ENCODE data around the gene HSD17B14. TPM values are rescaled to one million over a fixed set of nuclear protein-coding genes. Genes with fewer than 3 reads are reported as not detected.

HSD17B14 gene
- total RNA-seq: 6.0 TPM in 2 replicates

DNA sequence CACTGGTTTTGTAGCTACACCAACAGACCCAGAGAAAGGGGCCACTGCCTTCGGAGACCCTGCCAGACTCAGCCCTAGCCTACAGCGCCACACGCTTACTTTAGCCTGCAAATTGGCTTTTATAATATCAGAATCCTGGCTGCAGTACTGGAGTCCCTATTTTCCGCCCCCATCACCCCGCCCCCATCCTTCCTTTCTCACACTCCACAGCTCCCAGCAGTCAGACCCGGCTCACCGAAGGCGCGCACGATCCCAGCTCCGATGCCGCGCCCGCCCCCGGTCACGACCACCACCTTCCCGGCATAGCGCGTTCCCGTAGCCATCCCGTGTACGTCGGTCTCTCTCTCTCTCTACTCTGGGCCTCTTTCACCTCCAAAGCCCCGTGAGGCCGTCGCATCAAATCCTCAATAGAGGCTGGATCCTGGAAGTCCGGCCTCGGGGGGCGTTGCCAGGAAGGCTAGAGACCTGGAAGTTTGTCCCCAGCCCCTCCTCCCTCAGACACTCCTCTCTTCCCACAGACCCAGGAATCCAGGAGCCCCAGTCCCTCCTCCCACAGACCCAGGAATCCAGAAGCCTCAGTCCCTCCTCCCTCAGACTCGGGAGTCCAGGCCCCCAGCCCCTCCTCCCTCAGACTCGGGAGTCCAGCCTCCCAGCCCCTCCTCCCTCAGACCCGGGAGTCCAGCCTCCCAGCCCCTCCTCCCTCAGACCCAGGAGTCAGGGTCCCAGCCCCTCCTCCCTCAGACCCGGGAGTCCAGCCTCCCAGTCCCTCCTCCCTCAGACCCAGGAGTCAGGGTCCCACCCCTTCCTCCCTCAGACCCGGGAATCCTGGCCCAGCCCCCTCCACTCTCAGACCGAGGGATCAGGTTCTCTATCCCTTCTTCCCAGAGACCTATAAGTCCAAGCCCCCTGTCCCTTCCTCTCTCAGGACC lies at the start of gene HSD17B14:
HSD17B14 (minus strand) TSS at position 403 of the 929 bp plus-strand sequence; CDS start at position 323, 80 bp downstream.

DNA sequence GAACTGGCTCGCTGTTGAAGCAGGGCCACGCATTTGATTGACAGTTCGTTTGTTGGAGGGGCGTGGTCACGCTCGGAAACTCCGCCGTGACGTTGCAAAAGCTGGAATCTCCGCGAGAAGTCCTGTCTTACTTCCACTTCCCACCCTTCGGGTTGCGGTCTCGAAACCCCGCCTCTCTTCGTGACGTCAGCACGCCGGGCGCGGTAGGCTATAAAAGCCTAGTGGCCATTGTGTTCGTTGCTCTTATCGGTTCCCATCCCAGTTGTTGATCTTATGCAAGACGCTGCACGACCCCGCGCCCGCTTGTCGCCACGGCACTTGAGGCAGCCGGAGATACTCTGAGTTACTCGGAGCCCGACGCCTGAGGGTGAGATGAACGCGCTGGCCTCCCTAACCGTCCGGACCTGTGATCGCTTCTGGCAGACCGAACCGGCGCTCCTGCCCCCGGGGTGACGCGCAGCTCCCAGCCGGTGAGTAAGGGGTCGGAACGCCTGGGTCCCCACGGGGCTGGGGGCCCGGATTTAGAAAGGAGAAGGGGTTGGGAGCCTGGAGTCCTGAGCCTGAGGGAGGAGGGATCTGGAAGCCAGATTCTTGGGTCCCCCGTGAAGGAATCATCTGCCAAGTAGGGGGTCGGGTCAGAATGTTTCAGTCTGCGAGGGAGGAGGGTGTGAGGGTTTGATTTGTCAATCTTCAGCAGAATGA lies 36.0 kb upstream of the HSD17B14 start, which contains the start of gene PPP1R15A:
PPP1R15A (plus strand) TSS at position 240 of the 702 bp plus-strand sequence. CDS start 813 bp downstream, outside the sequence.

DNA sequence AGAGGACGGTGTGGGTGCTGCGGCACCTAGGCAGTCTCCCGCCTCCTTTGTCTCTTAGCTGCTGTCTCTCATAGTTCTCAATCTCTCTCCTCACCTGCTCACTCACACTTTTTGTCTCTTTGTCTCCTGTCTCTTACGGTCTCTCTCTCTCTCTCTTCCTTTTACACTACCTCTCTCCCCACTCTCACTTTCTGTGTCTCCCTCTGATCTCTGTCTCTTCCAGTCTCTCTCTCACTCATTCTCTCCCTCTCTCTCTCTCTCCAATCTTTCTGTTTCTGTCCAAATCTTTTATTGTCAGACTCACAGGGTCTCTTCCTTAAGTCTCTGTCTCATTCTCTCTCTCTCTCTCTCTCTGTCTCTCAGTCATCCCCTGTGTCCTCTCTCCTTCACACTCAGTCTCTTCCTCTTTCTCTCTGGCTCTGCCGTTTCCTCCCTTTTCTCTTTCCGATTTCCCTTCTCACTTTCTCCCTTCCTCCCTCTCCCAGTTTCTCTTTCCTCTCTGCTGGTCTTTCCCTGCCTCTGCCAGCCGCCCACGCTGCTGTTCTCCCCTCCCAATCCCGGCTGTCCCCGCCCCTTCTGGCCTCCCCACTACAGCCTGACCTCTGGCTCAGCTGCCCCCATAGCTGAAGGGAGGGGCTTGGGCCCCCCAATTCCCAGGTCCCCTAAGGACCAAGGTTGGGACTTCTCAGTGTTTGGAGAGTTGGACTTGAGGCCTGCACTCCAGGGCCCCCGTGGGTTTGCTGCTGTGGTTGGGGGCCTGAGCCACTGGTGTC lies 32.0 kb upstream of the HSD17B14 start, which contains the start of gene PLEKHA4:
PLEKHA4 (minus strand) TSS at position 504 of the 773 bp plus-strand sequence. CDS start 997 bp downstream, outside the sequence.

Other genes with a start within 250 kb of the HSD17B14 start
- gene SPACA4, start 229.7 kb downstream of the HSD17B14 start, total RNA-seq: not detected in 2 replicates
- under 0.01 and 0.33 TPM in 2 replicates for gene FAM83E, start 221.4 kb downstream of the HSD17B14 start, total RNA-seq
- 1,963 and 2,036 TPM in 2 replicates for gene RPL18, start 217.3 kb downstream of the HSD17B14 start, total RNA-seq
- 13.4 and 18.0 TPM in 2 replicates for gene SPHK2, start 217.0 kb downstream of the HSD17B14 start, total RNA-seq
- 11.6 and 14.1 TPM in 2 replicates for gene DBP, start 199.1 kb downstream of the HSD17B14 start, total RNA-seq
- 1.6 and 2.8 TPM in 2 replicates for gene CA11, start 190.3 kb downstream of the HSD17B14 start, total RNA-seq
- gene NTN5, start 163.5 kb downstream of the HSD17B14 start, total RNA-seq: under 0.01 and 0.33 TPM in 2 replicates
- gene FUT2, start 140.5 kb downstream of the HSD17B14 start, total RNA-seq: not detected in 2 replicates
- gene MAMSTR, start 116.8 kb downstream of the HSD17B14 start, total RNA-seq: 1.9 and 3.8 TPM in 2 replicates
- 1.0 and 2.8 TPM in 2 replicates for gene RASIP1, start 95.9 kb downstream of the HSD17B14 start, total RNA-seq
- not detected in 2 replicates for gene IZUMO1, start 89.6 kb downstream of the HSD17B14 start, total RNA-seq
- under 0.01 TPM in 2 replicates for gene FUT1, start 83.8 kb downstream of the HSD17B14 start, total RNA-seq
- gene FGF21, start 81.0 kb downstream of the HSD17B14 start, total RNA-seq: not detected in 2 replicates
- gene BCAT2, start 25.5 kb downstream of the HSD17B14 start, total RNA-seq: 46.4 and 51.6 TPM in 2 replicates
- 33.5 and 35.4 TPM in 2 replicates for gene PLEKHA4, start 32.1 kb upstream of the HSD17B14 start, total RNA-seq
- 70.0 and 111 TPM in 2 replicates for gene PPP1R15A, start 35.9 kb upstream of the HSD17B14 start, total RNA-seq
- gene TULP2, start 62.3 kb upstream of the HSD17B14 start, total RNA-seq: 0.44 and 1.7 TPM in 2 replicates
- gene NUCB1, start 63.8 kb upstream of the HSD17B14 start, total RNA-seq: 185 and 330 TPM in 2 replicates
- gene DHDH, start 97.2 kb upstream of the HSD17B14 start, total RNA-seq: not detected in 2 replicates
- gene BAX, start 118.4 kb upstream of the HSD17B14 start, total RNA-seq: 84.1 and 144 TPM in 2 replicates
- gene FTL, start 128.8 kb upstream of the HSD17B14 start, total RNA-seq: 3,972 and 15,717 TPM in 2 replicates
- gene GYS1, start 156.8 kb upstream of the HSD17B14 start, total RNA-seq: 41.5 and 53.4 TPM in 2 replicates
- 175 and 353 TPM in 2 replicates for gene RUVBL2, start 157.4 kb upstream of the HSD17B14 start, total RNA-seq
- gene LHB, start 180.6 kb upstream of the HSD17B14 start, total RNA-seq: not detected in 2 replicates
- gene CGB3, start 187.8 kb upstream of the HSD17B14 start, total RNA-seq: not detected in 2 replicates
- gene CGB2, start 195.4 kb upstream of the HSD17B14 start, total RNA-seq: not detected in 2 replicates
- gene CGB1, start 200.4 kb upstream of the HSD17B14 start, total RNA-seq: not detected in 2 replicates
- gene CGB5, start 207.4 kb upstream of the HSD17B14 start, total RNA-seq: not detected in 2 replicates
- not detected in 2 replicates for gene CGB8, start 212.6 kb upstream of the HSD17B14 start, total RNA-seq
- not detected in 2 replicates for gene CGB7, start 221.3 kb upstream of the HSD17B14 start, total RNA-seq
- gene NTF4, start 228.3 kb upstream of the HSD17B14 start, total RNA-seq: not detected in 2 replicates
- gene KCNA7, start 236.2 kb upstream of the HSD17B14 start, total RNA-seq: not detected in 2 replicates
- gene SNRNP70, start 249.0 kb upstream of the HSD17B14 start, total RNA-seq: 116 and 242 TPM in 2 replicates